WI38 (cell line): Measurements from ENCODE around the gene OSBP2.
"Not testable (repeated sequence)": the region's sequence is repeated elsewhere in the genome, so short reads cannot be mapped to it uniquely, and the experiment has no call there.

Source experiments
- H3K4me3 ChIP-seq: 2 replicates; pipeline ENCODE4 v1.5.1; 2011; ENCODE audit warnings: low read depth, mild to moderate bottlenecking, control low read depth, low read length
- TF ChIP-seq, protein P1 (sequence below): IDR thresholded peaks from 2 replicates; pipeline ENCODE4 v1.5.1; 2012; ENCODE audit warnings: low read depth, mild to moderate bottlenecking, control low read depth, low read length

Gene OSBP2

DNA sequence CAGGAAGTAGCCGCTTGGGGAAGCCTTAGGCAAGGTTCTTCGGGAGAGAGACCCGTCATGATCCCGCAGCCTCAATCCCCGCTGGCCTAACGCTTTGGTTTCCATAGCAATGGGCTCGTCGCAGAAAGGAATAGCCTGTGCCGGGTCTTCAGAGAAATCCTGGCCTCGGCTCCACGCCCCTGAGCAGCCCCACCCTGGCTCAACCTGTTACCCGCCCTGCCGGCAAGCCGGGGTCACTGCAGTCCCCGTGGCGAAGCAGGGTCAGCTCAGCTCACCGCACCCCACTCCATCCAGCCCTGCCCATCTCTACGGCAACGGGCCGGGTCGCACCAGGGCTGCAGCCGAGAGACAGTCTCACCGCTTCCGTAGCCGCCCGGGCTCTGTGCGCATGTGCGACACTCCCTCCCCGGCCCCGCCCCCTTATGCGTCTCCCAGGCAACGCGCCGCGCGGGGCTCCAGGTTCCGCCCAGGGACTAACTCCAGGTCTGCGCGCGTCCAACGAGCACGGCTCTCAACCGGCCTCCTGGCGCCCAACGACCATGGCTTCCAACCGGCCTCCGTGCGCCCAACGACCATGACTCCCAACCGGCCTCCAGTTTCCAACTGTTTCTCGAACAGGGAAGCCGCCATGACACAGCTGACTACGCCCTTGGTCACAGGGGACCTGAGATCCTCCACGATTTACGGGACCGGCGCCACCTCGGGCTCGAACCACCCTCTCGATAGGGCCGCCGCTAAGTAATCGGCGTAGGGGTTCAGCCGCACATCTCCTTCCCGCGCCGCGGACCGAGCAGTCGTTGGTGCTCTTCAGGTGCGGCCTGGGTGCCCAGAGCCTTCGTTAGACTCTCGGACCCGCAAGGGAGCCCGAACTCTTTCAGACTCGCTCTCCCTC lies 26.9 kb upstream of the OSBP2 start, which contains the start of gene DUSP18:
Gene DUSP18 (minus strand): TSS at position 382 of the 892 bp plus-strand sequence. CDS start 3,872 bp downstream, outside the sequence.
- TF ChIP-seq, protein P1, sequence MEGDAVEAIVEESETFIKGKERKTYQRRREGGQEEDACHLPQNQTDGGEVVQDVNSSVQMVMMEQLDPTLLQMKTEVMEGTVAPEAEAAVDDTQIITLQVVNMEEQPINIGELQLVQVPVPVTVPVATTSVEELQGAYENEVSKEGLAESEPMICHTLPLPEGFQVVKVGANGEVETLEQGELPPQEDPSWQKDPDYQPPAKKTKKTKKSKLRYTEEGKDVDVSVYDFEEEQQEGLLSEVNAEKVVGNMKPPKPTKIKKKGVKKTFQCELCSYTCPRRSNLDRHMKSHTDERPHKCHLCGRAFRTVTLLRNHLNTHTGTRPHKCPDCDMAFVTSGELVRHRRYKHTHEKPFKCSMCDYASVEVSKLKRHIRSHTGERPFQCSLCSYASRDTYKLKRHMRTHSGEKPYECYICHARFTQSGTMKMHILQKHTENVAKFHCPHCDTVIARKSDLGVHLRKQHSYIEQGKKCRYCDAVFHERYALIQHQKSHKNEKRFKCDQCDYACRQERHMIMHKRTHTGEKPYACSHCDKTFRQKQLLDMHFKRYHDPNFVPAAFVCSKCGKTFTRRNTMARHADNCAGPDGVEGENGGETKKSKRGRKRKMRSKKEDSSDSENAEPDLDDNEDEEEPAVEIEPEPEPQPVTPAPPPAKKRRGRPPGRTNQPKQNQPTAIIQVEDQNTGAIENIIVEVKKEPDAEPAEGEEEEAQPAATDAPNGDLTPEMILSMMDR = peak; percentile 36; the same call in 1 of the 2 replicates
- peak within 1 kb of the TSS; percentile 85 for H3K4me3 ChIP-seq

DNA sequence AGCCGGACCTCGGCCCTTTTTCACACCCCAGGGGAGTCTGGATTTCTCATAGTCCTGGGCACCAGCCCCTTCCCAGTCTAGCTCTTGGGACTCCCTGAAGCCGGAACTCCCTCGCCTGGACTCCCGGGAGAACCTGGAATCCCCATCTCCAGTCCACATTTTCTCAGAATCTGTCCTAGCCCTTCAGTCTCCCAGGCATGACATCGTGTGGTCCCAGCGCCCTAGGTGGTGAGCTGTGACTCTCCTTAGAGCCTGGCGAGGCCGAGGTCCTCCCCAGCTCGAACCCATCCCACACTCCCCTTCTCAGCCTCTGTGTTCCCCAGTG lies 26.3 kb upstream of the OSBP2 start:
- TF ChIP-seq, protein P1 = no peak
- H3K4me3 ChIP-seq = peak overlapping the region; percentile 85

DNA sequence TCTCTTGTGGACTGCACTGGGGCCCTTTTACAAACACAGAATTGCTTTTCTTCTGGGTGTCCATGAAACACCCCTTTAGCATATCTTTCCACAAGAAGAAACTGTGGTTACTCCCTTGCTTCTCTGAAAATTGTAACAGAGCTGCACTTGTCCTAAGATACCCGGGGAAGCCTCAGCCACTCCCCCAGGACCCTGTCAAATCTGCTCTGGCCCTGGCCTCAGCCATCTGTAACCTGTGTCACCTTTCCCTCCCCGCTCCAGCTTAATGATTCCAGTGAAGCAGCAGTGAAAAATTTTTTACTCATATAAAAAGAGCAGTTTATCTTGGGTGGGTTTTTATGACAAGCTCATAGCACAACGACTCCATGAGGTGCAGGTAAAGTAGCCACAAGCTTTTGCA lies 23.6 kb upstream of the OSBP2 start:
- TF ChIP-seq, protein P1 = no peak
- no peak overlapping the region for H3K4me3 ChIP-seq

- TF ChIP-seq, protein P1 = no peak
- no peak overlapping the region for H3K4me3 ChIP-seq
Measured at GRCh38 chr22:30673136-30673535, 21.5 kb upstream of the OSBP2 start.

DNA sequence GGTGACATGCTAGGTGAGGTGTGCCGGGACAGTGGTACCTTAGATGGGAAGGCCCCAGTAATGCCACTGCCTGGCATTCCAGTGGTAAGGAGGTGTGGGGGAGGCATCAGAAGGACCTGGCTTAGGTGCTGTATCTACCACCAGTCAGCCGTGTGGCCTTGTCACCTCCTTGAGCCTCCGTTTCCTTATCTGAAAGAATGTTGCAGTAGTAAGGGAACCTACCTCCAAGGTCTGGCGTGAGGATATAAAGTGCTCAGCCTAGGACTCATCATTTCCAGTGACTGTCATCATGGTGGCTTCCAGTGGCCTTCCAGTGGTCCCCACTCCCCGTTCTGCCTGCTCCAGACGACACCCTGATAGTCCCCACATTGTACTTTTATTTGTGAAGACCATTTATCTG lies 20.2 kb upstream of the OSBP2 start:
- TF ChIP-seq, protein P1 = no peak
- no peak overlapping the region for H3K4me3 ChIP-seq

DNA sequence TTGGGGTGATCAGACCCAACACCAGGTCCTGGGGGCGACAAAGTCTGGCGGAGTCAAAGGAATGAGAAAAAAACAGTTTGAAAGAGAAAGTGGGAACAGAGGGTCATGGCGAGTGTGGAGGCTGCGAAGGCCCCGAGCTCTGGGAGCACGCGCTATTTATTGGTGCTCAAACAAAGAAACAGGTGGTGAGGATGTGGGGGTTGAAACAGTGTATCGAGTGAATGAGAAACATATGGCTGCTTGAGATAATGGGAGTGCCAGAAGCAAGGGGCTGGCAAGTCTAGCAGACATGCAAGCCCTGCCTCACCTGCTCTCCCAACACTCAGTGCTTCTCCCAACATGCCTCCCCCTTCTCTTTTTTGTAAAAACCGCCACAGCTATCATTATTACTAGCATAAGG lies 19.2 kb upstream of the OSBP2 start:
- H3K4me3 ChIP-seq = no peak overlapping the region
- TF ChIP-seq, protein P1 = no peak

DNA sequence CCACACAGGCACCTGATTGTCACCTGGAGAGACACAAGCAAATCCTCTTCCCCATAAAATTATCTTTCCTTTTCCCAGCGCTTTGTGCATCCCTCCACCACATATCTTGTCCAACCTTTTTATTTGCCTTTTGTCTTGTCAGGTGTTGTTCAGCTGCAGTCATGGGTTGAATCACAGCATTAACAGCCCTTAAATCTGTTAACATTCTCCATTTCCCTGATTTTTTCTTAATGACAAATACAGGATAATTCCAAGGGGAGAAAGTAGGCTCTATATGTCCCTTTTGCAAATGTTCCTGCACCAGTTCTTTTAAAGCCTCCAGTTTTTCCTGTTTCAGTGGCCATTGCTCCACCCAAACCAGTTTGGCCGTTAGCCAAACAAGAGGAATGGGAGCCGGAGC lies 18.1 kb upstream of the OSBP2 start:
- not testable (repeated sequence) for H3K4me3 ChIP-seq

DNA sequence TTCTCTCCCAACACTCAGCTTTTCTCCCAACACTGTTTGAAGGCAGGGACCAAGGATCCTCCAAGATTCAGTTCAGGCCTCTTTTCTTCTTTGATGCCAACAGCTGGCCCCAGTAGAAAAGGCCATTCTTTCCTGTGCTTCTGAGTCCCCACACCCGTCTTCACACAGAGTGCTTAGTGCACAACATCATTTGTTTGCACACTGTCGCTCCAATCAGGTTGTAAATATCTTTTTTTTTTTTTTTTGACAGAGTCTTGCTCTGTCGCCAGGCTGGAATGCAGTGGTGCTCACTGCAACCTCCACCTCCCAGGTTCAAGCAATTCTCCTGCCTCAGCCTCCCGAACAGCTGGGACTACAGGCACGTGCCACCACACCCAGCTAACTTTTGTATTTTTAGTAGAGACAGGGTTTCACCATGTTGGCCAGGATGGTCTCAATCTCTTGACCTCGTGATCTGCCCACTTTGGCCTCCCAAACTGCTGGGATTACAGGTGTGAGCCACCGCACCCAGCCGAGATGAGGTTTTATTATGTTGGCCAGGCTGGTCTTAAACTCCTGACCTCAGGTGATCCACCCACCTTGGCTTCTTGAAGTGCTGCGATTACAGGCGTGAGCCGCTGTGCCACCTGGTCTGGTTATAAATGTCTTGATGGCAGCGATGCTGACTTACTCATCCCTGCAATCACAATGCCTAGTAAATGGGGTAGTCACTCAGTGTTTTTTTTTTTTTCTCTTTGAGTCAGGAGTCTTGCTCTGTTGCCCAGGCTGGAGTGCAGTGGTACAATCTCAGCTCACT lies 14.6 kb upstream of the OSBP2 start:
- not testable (repeated sequence) for H3K4me3 ChIP-seq
